ENCODE data around the gene TBL1X. TPM values are rescaled to one million over a fixed set of nuclear protein-coding genes. Genes with fewer than 3 reads are reported as not detected.

TBL1X gene
- total and polyA plus RNA-seq, 2 of the 8 experiments (the other 6 are each of a cell fraction or from before 2014, with no cell fraction given), result 13.3 to 25.6 TPM

DNA sequence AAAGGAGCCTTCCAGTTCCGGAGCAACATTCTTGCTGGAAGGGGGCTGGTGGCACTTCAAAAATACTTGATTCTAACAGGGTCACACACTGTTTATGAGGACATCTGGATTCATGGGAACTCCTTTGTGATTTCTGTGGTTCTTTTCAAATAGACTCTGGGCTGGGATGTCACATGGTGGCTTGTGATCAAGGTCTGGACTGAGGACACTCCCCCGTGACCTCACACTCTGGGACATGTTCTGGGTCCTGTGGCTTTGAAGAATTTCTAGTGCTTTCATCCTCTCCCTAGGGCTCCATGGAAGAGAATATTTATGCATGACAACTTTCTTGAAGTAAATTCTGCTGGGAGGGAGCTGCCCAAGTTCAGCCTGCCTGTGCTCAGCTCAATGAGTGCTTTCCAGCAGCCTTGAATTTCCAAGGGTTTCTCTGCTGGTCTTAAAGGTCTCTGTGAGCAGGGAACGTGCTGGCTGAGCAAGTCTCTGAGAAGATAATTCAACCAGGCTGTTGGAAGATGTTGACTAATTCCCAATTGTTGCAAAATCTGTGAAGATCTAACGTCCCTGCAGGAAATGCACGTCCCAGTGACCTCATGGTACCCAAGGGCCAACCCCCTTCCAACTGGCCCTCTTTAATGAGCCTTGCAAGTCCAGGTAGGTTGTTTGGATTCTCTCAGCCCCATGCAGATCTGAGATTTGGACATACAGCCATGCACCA, 264.5 kb downstream of the TBL1X start:
- Histone ChIP-seq H2BK120ac (replicated peaks; ENCODE audit: low read depth, low read length) (no peak overlapping the region), H3K36me3 (ENCODE audit: control insufficient read depth in 2 of 4, insufficient read depth in 4 of 4, low read length in 3 of 4) (peaks cover 0 to 8% (median 3%) of the 10 kb centered on the region in 4 experiments; a peak in 5 of 8 replicates), H3K9ac (replicated peaks in 1 of 4; ENCODE audit: extremely low read depth in 1 of 4, low read depth in 3 of 4, low read length in 3 of 4) (no peak overlapping the region), H3K4me1 (replicated peaks in 1 of 4; ENCODE audit: control insufficient read depth in 3 of 4, insufficient read depth in 4 of 4, low read length in 3 of 4) (no peaks in the 10 kb centered on the region), H3K79me1 (ENCODE audit: low read depth, low read length) (no peaks in the 10 kb centered on the region), H2BK12ac (ENCODE audit: low read depth, low read length) (no peak overlapping the region), H2BK5ac (ENCODE audit: low read depth, low read length) (no peak overlapping the region), H3K23me2 (ENCODE audit: low read depth, low read length) (no peaks in the 10 kb centered on the region), H3K4ac (replicated peaks; ENCODE audit: insufficient read length, low read depth, low read length) (no peak overlapping the region), H4K20me1 (replicated peaks in 1 of 2; ENCODE audit: control insufficient read depth in 1 of 2, insufficient read depth in 2 of 2, low read length in 2 of 2) (no peaks in the 10 kb centered on the region), H2BK20ac (ENCODE audit: low read length) (no peak overlapping the region), H3K4me3 (ENCODE audit: extremely low read depth in 1 of 4, insufficient read depth in 2 of 4, low read depth in 3 of 4, low read length in 4 of 4) (no peak overlapping the region), H2AFZ (ENCODE audit: low read length) (no peak overlapping the region), H4K91ac (replicated peaks; ENCODE audit: insufficient read length, low read length) (no peak overlapping the region), H3K18ac (ENCODE audit: extremely low read depth, low read length) (no peak overlapping the region), H3K9me3 (ENCODE audit: insufficient read depth in 2 of 2, low read depth in 1 of 2, low read length in 1 of 2) (no peaks in the 10 kb centered on the region; a peak in 1 of 4 replicates), H2AK5ac (ENCODE audit: low read depth, low read length) (no peak overlapping the region), H4K5ac (ENCODE audit: insufficient read length, low read depth, low read length) (no peak overlapping the region), H3K27ac (ENCODE audit: low read depth, low read length) (no peak overlapping the region), H3K56ac (replicated peaks; ENCODE audit: insufficient read length, low read depth, low read length) (no peak overlapping the region), H3K23ac (ENCODE audit: insufficient read length) (no peak overlapping the region), H3K27me3 (replicated peaks in 1 of 4; ENCODE audit: control insufficient read depth in 3 of 4, extremely low read depth in 1 of 4, insufficient read depth in 3 of 4, low read length in 3 of 4) (no peaks in the 10 kb centered on the region), H4K8ac (ENCODE audit: extremely low read depth, insufficient read depth, low read length) (no peak overlapping the region), H3K4me2 (ENCODE audit: insufficient read depth in 1 of 2, low read depth in 2 of 2, low read length in 2 of 2) (no peak overlapping the region), H2BK15ac (ENCODE audit: low read length) (no peak overlapping the region), H3K14ac (ENCODE audit: insufficient read length) (no peak overlapping the region), H3K79me2 (ENCODE audit: control insufficient read depth in 1 of 2, insufficient read depth in 2 of 2, low read length in 2 of 2) (no peaks in the 10 kb centered on the region)
- ChIA-PET POLR2A (ENCODE audit: partially characterized antibody) (no interaction called here), CTCF (ENCODE audit: partially characterized antibody) (interaction anchor here (0.7 kb wide), 1 partner anchor 974 kb away, joined by 5 read pairs; no protein-coding TSS in a partner anchor)
- WGBS, 2 experiments (ENCODE audit: extremely low coverage in 1 of 2, insufficient coverage in 1 of 2, insufficient read length in 1 of 2, insufficient replicate concordance in 2 of 2, low coverage in 1 of 2, low lambda C conversion rate in 2 of 2, missing lambda C conversion rate in 1 of 2), result 89% methylated on average over 4 of the region's 5 CpGs; no CpG with 5 or more reads in 1 of the 2 experiments
- DNase-seq (ENCODE audit: low read depth in 1 of 2, low spot score in 2 of 2) (no peak), FAIRE-seq (no peak)
- TF ChIP-seq, protein P1, sequence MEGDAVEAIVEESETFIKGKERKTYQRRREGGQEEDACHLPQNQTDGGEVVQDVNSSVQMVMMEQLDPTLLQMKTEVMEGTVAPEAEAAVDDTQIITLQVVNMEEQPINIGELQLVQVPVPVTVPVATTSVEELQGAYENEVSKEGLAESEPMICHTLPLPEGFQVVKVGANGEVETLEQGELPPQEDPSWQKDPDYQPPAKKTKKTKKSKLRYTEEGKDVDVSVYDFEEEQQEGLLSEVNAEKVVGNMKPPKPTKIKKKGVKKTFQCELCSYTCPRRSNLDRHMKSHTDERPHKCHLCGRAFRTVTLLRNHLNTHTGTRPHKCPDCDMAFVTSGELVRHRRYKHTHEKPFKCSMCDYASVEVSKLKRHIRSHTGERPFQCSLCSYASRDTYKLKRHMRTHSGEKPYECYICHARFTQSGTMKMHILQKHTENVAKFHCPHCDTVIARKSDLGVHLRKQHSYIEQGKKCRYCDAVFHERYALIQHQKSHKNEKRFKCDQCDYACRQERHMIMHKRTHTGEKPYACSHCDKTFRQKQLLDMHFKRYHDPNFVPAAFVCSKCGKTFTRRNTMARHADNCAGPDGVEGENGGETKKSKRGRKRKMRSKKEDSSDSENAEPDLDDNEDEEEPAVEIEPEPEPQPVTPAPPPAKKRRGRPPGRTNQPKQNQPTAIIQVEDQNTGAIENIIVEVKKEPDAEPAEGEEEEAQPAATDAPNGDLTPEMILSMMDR (IDR thresholded peaks at IDR 0.05; ENCODE audit: control extremely low read depth in 1 of 3, insufficient read depth in 1 of 3, low read depth in 1 of 3, low read length in 3 of 3), result no peak
- TF ChIP-seq SIN3A (conservative IDR thresholded peaks at IDR 0.05 in 1 of 2, IDR thresholded peaks at IDR 0.05 in 1 of 2; ENCODE audit: low read depth in 1 of 2, low read length in 2 of 2) (no peak), RNF2 (IDR thresholded peaks at IDR 0.05; ENCODE audit: borderline replicate concordance, low read depth, low read length, missing control alignments, poor library complexity, severe bottlenecking) (no peak), FOSL1 (IDR thresholded peaks at IDR 0.05; ENCODE audit: insufficient read depth, low read depth, low read length) (no peak), TCF12 (IDR thresholded peaks at IDR 0.05; ENCODE audit: low read depth, low read length) (no peak), SUZ12 (IDR thresholded peaks at IDR 0.05; ENCODE audit: low read length) (no peak), RBBP5 (IDR thresholded peaks at IDR 0.05; ENCODE audit: borderline replicate concordance, low read depth, low read length) (no peak)

All from H1 (cell line).